ENCODE measurements around the gene SOCS6.
"Not testable (repeated sequence)": the region's sequence is repeated elsewhere in the genome, so short reads cannot be mapped to it uniquely, and the experiment has no call there.

The SOCS6 gene

DNA sequence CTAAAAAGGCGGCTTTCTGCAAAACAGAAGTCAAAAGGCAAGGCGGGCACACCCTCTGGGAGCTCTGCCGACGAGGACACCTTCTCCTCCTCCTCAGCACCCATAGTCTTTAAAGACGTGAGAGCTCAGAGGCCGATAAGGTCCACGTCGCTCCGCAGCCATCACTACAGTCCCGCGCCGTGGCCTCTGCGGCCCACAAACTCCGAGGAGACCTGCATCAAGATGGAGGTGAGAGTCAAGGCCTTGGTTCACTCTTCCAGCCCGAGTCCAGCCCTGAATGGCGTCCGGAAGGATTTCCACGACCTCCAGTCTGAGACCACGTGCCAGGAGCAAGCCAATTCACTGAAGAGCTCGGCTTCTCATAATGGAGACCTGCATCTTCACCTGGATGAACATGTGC, 36.1 kb downstream of the SOCS6 start:
- DNase-seq, result no peak

DNA sequence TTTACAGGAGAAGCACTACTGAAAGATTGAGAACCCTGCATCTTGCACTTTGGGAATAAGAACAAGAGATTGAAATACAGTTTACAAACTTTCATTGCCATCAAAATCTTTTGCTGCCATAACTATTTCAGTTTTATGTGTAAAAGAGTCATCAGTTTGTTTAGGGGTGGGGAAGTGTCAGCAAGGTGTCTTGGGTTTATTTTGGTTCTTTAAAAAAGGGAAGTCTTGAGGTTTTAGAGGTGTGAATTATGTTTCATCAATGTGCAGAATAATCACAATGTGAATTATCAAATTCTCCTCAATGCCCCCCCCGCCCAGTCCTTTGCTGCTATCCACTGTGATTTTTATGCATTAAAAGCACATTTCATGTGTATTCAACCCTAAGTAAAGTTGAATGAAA, 37.4 kb downstream of the SOCS6 start:
- DNase-seq, result no peak

DNA sequence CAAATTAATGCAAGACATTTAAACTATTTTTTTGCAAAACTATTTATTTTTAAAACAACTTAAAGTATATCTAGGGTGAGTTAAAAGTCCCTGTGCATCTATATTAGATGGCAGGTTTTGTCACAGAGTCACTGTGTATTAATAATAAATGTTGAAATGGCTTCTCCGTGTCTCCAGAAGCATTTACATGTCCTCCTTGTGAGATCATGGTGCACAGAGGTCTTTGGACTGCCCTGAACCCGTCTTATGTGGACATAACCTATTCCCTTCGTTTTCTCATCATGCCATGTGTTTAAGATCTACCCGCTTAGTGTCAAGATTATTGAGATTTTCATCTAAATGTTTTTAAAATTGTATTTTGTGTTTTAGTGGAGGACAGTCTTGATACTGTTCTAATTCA, 39.3 kb downstream of the SOCS6 start:
- no peak for DNase-seq

DNA sequence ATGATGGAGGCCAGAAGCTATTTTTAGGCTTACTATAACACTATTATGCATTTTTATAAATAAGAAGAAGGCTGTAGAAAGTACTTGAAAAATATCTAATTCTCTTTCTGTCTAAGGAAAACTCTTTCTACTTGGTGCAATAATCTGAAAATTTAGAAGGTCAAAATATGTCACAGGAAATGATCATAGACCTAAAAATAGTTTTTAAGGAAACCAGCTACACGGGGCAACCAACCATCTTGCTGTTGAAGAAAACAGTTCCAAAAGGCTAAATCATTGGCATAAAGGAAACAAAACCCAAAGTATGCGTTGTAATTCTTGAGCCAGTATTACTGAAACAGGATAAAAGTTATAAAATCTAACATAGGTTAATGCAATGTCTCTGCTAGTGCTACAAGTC, 40.2 kb downstream of the SOCS6 start:
- DNase-seq, result no peak

DNA sequence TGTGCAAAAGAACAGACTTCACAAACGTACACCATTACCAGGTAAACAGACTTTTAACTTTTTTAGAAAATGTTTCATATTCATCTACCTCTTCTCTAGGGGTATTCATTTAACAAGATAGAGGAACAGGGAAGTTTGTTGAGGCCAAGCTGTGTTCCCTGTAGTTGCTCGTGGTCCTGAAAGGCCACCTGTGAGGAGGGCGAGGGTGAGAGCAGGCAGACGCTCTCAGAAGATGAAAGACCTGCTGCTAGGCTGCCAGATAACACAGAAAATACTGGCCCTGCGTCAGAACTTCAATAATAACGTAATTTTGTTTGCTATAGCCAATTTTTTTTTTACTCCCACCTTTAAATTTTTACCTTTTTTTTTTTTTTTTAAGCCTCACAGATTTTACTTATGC, 42.0 kb downstream of the SOCS6 start:
- no peak for DNase-seq

DNA sequence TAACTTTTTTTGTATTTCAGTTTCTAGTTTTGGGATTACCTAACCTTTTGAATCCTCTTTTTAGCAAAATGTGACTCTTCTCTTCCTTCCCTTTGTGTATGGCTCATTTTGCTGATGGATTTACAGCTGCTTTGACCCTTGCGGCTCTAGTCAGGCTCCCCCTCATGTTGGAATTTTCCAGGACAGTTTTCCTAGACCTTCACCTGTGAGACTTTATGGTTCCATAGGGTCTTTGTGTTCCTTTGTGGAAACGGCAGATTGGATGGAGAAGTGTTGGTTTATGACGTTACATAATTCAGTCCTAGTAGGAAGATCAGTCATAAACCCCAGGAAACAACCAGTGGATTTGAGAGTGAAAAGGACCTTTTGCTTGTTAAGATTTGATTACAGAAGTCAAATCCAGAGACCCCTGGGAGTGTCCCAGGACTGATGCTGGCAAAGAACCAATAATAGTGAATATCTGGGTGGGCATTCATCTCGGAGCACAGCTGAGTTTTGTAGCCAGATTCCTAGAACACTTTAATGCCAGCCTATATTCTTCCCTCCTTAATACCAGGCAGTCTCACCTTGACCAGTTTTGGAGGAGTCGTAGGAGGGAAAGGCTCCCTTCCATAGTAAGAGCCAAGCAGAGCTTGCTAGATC, 42.7 kb downstream of the SOCS6 start:
- DNase-seq, result no peak

DNA sequence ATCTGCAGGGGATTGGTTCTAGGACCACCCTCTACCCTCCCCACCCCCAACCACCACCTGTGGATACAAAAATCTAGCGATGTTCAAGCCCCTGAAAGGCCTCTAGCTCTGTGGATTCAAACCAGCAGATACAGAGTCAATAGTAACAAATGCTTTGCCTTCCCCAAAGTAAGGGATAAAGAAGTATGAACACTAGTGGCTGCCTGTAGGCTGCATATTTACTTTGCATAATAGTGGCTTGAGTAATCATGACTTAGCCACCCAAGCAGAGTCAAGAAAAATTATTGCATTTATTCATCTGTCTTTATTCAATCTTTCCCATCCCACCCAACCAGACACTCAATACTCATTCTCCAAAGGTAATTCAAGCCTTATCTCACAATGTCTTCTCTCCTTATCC, 43.8 kb downstream of the SOCS6 start:
- DNase-seq, result no peak

DNA sequence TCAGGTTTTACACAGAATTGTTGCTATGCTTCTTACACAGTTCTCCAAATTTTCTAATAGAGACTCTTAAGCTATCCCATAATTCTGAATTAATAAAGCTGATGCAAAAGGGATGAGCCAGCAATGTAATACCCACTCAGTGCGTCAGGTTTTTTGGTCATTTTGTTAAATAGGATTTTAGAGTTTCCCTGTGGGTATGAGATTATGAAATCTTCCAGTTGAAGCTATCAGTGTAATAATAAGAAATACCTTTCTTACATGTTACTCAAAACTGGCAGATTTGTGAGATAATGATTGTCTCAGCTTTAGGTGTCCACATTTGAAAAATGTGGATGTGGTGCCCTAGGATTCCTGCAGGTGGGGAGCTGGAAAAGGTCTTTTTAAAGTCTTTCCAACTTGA, 44.5 kb downstream of the SOCS6 start:
- no peak for DNase-seq

DNA sequence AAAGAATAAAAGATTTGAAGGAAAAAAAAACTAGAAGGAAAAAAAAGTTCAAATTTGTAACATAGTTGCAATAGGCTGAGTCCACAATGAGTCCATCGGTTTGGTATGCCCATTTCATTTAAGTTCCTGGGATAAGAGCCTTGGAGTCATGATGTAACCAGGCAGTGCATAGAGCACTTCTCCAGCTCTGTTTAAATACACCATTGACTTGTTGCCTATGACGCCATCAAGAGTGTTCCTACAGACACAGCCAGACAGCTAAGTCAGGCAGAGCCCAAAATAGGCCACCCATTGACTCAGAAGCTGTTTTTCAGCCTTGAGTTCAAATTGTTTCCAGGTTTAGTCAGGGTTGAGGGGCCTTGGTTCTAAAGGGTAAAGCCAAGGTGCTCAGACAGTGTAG, 44.9 kb downstream of the SOCS6 start:
- no peak for DNase-seq

DNA sequence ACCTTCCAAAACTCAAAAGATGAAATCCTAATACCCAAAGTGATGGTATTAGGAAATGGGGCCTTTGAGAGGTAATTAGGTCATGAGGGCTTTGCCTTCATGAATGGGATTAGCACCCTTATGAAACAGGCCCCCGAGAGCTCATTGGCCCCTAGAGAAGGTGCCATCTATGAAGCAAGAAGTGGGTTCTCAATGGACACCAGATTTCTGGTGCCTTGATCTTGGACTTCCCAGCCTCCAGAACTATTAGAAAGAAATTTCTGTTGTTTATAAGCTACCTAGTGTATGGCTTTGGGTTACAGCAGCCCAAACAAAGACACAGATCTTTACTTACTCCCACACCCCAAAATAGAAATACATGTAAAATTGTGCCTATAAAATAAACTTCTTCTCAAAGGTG, 45.4 kb downstream of the SOCS6 start:
- DNase-seq, result no peak

DNA sequence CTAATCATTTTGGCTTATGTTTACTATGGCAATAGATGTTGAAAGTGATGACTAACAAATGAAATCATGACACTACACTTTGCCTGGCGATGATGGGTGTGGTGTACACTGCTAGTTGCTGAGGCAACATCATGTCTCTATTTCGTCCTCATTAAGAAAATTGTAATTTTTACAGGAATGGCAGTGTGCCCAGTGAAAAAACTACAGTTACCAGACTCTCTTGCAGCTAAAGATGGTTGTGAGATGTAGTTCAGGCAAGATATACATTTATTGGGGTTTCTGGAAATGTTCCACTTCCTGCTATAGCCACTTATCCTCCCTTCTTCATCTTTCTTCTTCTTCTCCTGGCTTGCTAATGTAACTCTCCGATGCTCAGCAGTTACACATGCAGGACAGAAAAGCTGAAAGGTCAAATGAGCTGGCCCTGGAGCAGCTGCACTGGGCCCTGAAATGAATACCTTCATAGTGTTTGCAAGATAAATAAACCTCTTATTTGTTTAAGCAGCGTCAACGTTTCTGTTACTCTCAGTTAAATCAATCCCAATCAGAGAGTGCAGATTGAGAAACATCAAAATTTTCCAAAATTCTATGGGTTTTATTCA, 46.0 kb downstream of the SOCS6 start:
- no peak for DNase-seq

DNA sequence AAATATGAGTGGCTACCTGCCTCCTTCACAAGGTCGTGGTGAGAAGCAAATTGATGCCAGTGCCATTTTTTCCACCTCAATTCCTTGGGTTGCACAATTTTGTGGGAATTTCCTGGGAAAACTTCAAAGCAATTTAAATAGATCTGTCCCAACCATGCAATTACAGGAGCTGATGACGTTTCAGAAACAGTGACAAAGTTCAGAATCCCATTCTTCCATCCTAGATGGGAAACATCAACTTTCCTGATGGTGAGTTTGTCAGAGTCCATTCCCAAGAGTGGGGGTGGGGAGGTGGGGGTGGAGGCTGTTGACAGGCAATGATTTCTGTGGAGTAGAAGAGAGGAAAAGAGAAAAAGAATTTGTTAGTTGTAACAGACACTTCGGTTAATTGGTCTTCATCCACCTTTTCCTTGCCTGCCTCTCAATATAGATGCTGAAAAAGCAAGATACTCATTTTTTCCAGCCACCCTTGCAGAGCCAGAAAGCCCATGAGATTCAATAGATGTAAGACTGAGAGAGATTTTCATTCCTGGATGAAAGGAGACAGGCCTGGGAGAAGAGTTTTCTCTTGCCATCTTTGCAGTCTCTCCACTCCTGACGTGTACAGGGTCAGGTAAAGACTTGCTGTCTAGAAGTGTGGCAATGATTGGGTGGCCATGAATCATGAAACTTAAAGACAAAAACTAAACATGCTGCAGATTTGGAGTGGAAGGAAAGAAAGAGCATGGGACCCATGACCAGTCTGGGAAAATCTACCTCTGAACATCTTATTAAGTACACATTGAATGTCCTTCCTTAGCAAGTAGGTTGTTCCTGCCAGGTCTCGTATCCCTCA, 47.3 kb downstream of the SOCS6 start:
- DNase-seq, result no peak

DNA sequence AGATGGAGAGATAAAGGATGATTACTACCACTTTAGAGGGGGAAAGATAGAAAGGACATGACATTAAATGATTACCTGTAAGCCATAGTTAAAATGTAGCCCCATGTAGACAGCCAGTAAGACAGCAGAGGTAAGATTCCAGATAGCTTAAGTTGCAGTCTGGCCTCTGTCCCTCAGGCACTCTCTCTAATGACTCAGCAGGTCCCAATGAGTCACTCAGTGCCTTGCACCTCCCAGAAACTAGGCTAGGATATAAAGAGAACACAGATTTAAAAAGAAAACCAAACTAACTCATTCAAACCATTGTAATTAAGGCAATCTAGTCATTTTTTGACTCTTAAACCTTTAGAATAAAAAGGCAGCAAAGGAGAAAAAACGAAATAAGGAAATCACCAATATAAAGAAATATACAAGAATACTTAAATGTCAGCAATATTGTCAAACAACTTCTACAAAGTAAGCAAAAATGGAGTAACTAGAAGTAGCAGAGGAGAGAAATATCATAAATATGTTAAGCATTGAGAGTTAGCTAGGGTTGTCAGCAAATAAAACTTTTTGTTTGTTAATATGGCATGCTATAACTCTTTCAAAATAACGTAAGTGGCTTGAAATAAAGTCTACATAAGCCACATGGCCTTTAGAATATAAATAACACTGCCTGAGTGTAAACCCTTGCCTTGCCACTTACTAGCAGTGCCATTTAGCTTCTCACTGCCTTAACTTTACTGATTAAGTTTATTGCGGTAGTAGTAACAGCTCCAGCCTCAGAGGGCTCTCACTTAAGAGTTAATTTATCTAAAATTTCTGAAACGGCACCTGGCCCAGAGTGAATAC, 48.5 kb downstream of the SOCS6 start:
- DNase-seq, result no peak

DNA sequence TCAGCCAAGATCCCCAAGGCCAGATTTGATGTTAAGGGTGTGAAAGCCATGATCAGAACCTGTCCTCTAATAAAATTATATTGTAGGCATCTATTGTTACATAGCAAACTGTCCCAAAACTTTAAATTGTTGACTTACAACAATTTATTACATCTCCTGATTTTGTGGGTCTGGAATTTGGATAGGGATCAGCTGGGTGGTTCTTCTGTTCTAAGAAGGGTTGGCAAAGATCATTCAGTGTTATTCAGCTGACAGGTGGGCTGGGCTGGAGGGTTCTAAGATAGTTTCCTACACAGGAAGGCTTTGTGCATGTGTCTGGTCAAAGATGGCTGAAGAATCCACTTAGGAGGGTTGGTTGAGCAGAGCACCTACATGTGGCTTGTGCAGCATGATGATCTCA, 50.0 kb downstream of the SOCS6 start:
- no peak for DNase-seq

DNA sequence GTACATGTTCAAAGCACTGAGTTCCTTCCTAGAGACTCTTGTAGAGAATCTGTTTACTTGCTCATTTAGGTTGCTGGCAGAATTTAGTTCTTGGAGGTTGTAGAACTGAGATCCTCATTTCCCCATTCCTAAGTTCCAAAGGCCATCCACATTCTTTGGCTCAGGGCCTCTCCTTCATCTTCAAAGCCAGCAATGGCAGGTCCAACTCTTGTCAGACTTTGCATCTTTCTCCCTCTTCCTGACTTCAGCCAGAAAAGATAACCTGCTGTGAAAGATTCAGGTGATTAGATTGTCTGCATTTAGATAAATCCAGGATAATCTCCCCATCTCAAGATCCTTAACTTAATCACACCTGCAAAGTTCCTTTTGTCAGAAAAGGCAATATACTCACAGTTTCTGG, 51.1 kb downstream of the SOCS6 start:
- DNase-seq, result no peak

DNA sequence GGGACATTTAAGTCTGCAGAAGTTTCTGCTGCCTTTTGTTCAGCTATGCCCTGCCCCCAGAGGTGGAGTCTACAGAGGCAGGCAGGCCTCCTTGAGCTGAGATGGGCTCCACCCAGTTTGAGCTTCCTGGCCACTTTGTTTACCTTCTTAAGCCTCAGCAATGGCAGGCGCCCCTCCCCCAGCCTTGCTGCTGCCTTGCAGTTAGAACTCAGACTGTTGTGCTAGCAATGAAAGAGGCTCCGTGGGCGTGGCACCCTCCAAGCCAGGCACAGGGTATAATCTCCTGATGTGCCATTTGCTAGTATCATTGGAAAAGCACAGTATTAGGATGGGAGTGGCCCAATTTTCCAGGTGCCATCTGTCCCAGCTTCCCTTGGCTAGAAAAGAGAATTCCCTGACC, 59.6 kb downstream of the SOCS6 start:
- DNase-seq, result not testable (repeated sequence)

DNA sequence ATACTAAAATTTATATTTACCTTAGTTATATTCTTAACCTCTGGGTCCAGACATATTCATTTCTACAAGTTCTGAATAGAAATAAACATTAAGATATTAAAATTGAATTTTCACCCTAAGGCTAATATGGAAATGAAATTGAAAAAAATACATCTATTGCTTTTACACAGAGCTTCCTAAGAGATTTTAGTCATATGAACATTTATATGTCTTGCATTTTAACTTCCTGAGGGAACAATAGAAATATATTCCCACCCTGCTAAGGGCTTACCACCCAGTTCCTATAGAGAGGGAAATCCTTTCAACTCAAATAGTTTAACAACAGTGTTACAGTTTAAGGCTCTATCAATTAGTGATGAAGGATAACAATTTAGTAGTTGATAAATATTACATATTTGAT, 60.5 kb downstream of the SOCS6 start:
- DNase-seq, result no peak

DNA sequence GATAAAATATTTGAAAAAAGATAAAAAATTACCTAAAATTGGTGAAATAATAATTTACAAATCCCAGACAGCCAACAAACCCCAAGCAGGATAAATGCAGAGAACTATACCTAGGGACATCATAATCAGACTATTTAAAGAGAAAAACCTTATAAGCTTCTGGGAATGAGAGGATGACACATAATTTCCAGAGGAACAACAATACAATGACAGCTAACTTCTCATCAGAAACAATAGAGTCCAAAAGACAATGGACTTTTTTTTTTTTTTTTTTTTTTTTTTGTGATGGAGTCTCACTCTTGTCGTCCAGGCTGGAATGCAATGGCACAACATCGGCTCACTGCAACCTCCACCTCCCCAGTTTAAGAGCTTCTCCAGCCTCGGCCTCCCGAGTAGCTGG, 65.2 kb downstream of the SOCS6 start:
- no peak for DNase-seq

DNA sequence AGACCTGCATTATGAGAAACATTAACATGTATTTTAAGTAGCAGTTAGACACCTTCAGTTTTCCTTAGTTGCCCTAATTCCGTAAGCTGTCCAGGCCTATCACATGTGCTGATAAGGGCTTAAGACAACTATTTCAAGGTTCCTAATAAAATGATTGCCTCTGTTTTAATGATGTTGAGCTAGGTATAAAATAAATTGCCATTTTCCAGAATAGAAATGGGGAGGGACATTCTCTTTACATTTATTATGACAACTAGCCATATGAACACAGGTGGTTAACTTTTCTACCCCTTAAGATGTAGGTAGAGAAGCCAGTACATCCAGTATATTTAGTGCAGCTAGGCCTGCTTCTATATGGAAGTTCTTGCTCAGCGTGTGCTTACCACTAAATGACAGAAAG, 65.9 kb downstream of the SOCS6 start:
- DNase-seq, result no peak

DNA sequence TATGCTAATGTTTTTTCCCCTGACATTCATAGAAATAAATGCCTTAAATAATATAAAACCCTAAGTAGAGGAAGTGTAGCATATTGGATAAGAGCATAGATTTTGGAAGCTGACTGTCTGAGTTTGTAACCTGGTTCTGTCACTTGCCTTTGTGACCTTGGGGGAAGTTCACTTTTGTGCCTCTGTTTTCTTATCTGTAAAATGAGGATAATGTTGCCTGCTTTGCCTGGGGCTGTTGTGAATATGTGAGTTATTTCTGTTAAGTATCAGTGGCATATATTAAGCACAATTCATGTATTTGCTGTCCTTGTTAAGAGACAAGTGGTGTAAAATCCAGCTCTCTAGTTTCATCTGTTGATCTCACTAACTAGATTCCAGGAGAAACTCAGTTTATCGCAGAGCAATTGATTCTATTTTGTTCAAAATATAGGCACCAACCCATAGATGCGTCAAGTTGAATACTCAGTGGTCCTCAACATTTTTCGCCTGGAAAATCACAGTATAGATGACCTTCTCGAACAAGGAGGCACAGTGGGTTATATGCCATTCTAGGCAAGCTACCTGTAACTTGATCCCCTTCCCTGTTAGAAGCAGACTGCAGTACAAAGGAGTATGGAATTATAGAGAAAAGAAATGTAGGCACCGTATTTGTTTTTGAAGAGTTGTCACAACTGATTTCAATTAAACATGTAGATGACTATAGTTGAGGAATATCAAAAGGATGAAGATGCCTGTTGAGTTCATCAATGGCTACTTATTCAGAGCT, 67.0 kb downstream of the SOCS6 start:
- no peak for DNase-seq

DNA sequence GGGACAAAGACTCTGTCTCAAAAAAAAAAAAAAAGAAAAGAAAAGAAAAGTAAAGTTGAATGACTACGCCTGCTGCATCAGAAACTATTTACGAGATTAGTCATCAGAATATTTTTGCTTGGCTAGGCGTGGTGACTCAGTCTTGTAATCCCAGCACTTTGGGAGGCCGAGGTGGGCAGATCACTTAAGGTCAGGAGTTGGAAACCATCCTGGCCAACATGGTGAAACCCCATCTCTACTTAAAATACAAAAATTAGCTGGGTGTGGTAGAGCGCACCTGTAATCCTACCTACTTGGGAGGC, 69.2 kb downstream of the SOCS6 start:
- not testable (repeated sequence) for DNase-seq

DNA sequence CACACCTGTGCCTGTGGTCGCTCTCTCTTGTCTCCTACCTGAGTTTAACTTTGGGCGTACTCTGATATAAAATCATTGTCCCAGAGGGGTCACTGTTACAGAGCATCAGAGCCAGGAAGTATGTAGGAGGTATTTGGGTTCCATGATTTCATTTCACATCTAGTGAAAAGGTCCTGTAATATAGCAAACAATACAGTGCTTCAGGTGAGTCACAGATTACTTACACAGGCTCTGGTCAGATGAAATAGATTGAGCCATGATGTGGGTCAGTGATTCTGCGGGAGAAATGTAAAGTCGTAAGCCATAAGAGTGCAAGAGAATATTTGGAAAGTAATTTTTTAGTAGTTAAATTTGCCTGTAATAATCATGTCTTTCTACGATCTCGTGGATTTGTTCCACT, 70.2 kb downstream of the SOCS6 start:
- DNase-seq, result no peak

DNA sequence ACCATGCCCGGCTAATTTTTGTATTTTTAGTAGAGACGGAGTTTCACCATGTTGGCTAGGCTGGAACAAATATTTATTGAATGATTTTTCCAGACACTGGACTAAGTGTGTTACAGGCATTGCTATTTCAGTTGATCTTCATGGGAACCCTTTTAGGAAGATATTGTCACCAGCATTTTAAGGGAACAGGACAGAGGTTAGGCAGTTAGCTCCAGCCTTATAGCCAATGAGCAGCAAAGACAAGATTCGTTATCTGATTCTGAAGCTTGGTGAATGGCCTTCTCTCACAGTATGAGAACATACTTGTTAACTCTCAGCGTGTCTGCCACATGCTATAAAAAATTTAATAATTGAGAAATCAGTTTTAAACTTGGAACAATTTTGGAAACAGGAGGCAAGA, 73.4 kb downstream of the SOCS6 start:
- DNase-seq, result no peak
